Neural crest cell (in vitro differentiated cells): ENCODE results near the gene BLOC1S1. TPM values are rescaled to one million over a fixed set of nuclear protein-coding genes. Genes with fewer than 3 reads are reported as not detected.

ENCODE experiments used
- DNase-seq: peaks from one replicate; pipeline ENCODE4 v3.0.0; 2021; ENCODE audit warnings: low read depth, mixed read lengths, low spot score
- H3K27ac Mint-ChIP-seq: one replicate; pipeline ENCODE4 v1.8.0; 2021; ENCODE audit warnings: mild to moderate bottlenecking, mixed read lengths; ENCODE audit not compliant: unreplicated experiment
- H3K27me3 Mint-ChIP-seq: 2 replicates; pipeline ENCODE4 v1.8.0; 2021; ENCODE audit warnings: low read depth, mild to moderate bottlenecking, mixed read lengths
- H3K36me3 Mint-ChIP-seq: 2 replicates; pipeline ENCODE4 v1.8.0; 2021; ENCODE audit warnings: low read depth, mild to moderate bottlenecking, mixed read lengths
- H3K4me1 Mint-ChIP-seq: 2 replicates; pipeline ENCODE4 v1.8.0; 2021; ENCODE audit warnings: mixed read lengths
- H3K4me3 Mint-ChIP-seq: one replicate; pipeline ENCODE4 v1.8.0; 2021; ENCODE audit warnings: mild to moderate bottlenecking, mixed read lengths
- H3K9me3 Mint-ChIP-seq: 2 replicates; pipeline ENCODE4 v1.8.0; 2021; ENCODE audit warnings: mixed read lengths
- total RNA-seq: library from RNA; stranded (reverse); gene quantifications from 2 replicates; pipeline ENCODE4 v1.2.1, GENCODE V29; 2021
- TF ChIP-seq, protein P1 (sequence below): fragments of 200-600 bp; sonication (generic); conservative IDR thresholded peaks from 2 replicates; pipeline ENCODE4 v1.5.0; 2021; ENCODE audit warnings: antibody characterized with exemption, mild to moderate bottlenecking

Gene BLOC1S1
- total RNA-seq, 1 donor from 2014 or later: 111 TPM

DNA sequence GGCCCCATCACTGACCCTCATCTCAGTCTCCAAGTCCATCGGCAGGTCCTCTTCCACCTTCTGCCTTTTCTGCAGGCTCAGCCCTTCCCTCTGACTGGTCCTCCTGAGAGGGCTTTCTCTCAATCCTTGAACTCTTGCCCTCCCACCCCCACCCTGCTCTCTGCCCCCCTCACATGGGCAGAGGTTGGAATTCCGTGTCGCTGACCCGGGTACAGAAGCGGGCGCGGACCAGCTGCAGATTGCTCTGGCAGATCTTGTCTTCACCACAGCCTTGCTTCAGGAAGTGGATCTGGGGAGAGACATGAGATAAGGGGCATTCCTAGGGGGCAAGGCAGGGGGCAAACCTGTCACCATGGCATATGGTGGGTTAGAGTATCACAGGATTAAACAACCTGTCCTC lies 20.5 kb upstream of the BLOC1S1 start:
- H3K4me1 Mint-ChIP-seq: no peaks in the 10 kb centered on the region
- DNase-seq: no peak
- no peaks in the 10 kb centered on the region for H3K9me3 Mint-ChIP-seq
- H3K36me3 Mint-ChIP-seq: peaks cover 3% of the 10 kb centered on the region
- H3K27ac Mint-ChIP-seq: no peak overlapping the region
- TF ChIP-seq, protein P1, sequence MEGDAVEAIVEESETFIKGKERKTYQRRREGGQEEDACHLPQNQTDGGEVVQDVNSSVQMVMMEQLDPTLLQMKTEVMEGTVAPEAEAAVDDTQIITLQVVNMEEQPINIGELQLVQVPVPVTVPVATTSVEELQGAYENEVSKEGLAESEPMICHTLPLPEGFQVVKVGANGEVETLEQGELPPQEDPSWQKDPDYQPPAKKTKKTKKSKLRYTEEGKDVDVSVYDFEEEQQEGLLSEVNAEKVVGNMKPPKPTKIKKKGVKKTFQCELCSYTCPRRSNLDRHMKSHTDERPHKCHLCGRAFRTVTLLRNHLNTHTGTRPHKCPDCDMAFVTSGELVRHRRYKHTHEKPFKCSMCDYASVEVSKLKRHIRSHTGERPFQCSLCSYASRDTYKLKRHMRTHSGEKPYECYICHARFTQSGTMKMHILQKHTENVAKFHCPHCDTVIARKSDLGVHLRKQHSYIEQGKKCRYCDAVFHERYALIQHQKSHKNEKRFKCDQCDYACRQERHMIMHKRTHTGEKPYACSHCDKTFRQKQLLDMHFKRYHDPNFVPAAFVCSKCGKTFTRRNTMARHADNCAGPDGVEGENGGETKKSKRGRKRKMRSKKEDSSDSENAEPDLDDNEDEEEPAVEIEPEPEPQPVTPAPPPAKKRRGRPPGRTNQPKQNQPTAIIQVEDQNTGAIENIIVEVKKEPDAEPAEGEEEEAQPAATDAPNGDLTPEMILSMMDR: no peak
- no peak overlapping the region for H3K4me3 Mint-ChIP-seq
- H3K27me3 Mint-ChIP-seq: no peaks in the 10 kb centered on the region

DNA sequence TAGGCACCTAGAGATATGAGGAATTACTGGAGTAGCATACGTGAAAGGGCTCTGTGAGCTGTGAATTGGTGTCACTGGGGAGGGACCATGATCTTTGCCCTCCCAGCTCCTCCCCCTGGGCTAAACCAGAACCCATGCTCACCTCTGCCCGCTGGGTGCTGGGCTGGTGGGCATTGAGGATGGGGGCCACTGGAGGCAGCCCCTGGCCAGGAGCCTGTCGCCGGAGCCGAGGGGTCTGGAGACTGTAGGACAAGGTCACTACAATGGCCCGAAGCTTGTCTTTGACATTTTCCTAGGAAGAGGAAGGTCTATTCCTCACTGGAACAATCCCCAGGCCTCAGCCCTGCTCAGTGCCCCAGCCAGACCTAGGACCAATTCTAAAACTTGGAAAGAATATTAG lies 19.7 kb upstream of the BLOC1S1 start:
- H3K36me3 Mint-ChIP-seq: peaks cover 2% of the 10 kb centered on the region
- H3K27me3 Mint-ChIP-seq: no peaks in the 10 kb centered on the region
- H3K27ac Mint-ChIP-seq: peak overlapping the region; percentile 88
- H3K4me1 Mint-ChIP-seq: no peaks in the 10 kb centered on the region
- TF ChIP-seq, protein P1: no peak
- no peak for DNase-seq
- H3K4me3 Mint-ChIP-seq: no peak overlapping the region
- H3K9me3 Mint-ChIP-seq: no peaks in the 10 kb centered on the region

DNA sequence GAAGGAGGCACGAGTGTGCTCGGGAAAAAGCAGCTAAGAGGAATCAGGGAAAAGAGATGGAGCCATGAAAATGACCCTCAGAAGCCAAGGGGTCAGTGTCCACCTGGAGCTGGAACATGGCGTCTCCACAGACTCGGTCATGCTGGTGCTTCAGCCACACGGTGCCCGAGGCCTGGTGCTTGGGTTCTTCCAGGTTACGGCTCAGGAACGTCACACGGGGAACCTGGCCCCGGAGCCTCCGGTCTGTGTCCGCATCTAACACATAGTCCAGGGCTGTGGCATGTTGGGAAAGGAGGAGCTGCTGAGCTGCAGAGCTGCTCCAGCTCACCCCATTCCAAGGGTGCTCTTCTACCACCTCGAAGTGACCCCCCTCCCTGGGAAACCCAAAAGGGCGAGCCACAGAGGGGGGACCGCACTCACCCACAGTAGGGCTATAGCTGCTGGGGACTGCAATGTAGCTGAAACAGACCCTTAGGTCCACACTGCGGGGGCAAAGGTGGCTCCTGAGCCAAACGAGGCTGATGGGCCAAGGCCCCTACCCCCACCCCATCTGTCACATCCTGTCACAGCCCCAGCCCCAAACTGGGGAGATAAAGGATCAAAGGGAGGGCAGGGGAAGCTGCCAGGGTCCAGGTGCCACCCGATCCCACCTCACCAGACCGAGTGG lies 18.9 kb upstream of the BLOC1S1 start:
- no peak overlapping the region for H3K4me3 Mint-ChIP-seq
- H3K27me3 Mint-ChIP-seq: no peaks in the 10 kb centered on the region
- H3K9me3 Mint-ChIP-seq: no peaks in the 10 kb centered on the region
- H3K27ac Mint-ChIP-seq: peak overlapping the region; percentile 88
- no peak for DNase-seq
- no peaks in the 10 kb centered on the region for H3K4me1 Mint-ChIP-seq
- no peaks in the 10 kb centered on the region for H3K36me3 Mint-ChIP-seq
- TF ChIP-seq, protein P1: no peak

DNA sequence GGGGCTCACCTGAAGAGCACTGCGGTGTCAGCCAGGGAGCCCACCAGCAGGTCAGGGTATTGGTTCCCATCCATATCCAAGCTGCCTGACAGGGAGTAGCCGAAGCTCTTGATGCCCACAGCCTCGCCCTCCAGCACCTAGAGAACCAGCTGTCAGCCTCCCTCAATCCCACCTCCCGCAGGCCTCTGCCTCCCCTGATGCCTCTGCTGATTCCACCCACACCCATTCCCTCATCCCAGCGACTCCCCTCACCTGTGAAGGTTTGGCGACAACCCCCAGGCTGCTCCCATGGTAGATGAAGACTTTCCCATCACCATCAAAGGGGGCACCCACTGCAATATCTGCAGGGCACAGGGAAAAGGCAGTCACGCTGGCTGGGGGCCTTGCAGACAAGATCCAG lies 18.2 kb upstream of the BLOC1S1 start:
- Mint-ChIP-seq H3K9me3 (no peaks in the 10 kb centered on the region), H3K27ac (no peak overlapping the region), H3K4me3 (no peak overlapping the region), H3K4me1 (no peaks in the 10 kb centered on the region), H3K36me3 (no peaks in the 10 kb centered on the region), H3K27me3 (no peaks in the 10 kb centered on the region)
- TF ChIP-seq, protein P1: no peak
- no peak for DNase-seq

DNA sequence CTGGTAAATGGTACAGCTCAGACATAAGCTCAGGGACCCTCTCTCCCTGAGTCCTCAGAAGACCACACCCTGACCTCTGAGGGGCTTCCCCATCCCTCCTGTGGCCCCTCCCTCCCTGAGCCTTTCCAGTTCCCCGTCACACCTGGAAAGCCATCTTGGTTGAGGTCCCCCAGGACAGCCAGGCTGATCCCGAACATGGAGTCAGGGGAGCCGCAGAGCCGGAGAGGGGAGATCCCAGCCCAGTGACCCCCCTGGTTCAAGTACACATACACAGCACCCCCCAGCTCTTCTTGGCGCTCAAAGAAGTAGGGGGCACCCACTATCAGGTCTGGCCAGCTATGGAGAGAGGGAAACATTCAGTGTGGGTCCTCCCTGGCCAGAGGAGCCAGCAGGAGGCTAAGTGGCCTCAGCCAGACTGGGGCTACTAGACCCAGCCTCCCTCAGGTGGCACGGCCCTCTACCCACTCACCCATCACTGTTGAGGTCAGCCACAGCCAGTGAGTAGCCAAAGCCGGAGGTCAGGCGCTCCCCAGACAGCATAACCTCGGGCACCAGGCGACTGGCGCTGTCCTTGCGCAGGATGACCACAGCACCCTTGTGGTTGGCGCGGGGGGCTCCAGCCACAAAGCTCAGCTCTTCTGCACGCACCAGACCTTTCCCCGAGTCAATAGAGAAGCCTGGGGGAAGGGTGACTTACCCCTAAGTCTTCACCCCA lies 17.4 kb upstream of the BLOC1S1 start:
- TF ChIP-seq, protein P1: no peak
- Mint-ChIP-seq H3K27me3 (no peaks in the 10 kb centered on the region), H3K36me3 (no peaks in the 10 kb centered on the region), H3K4me1 (peaks cover 4% of the 10 kb centered on the region), H3K9me3 (no peaks in the 10 kb centered on the region), H3K27ac (no peak overlapping the region), H3K4me3 (no peak overlapping the region)
- no peak for DNase-seq
